Gastrocnemius medialis (tissue), 4 donors: ENCODE results near the gene CYP4F22.

Experiments used
- CTCF ChIP-seq, 5 experiments: fragments of 450-650 bp in 3 of 5; fragments of 200-600 bp in 2 of 5; sonication (generic) in 2 of 5; IDR thresholded peaks in 4 of 5; conservative IDR thresholded peaks in 1 of 5; 1 replicate in 4 of 5; 2 replicates in 1 of 5; pipeline ENCODE4 v1.5.1; 2016 to 2019; ENCODE audit warnings: antibody characterized with exemption in 5 of 5, mild to moderate bottlenecking in 3 of 5, moderate library complexity in 3 of 5
- POLR2A ChIP-seq, 2 donors: fragments of 450-650 bp; IDR thresholded peaks; one replicate each; pipeline ENCODE4 v1.6.1; 2017; ENCODE audit warnings: antibody characterized with exemption in 2 of 2, mild to moderate bottlenecking in 2 of 2, moderate library complexity in 2 of 2

- no peak for TF ChIP-seq POLR2A (IDR thresholded peaks at IDR 0.05)
- TF ChIP-seq CTCF (IDR thresholded peaks at IDR 0.05 in 4 of 5, conservative IDR thresholded peaks at IDR 0.05 in 1 of 5), result no peak
These were observed 67.1 kb downstream of the CYP4F22 start for GRCh38 chr19:15575406-15575805.
